Activated CD8-positive, alpha-beta memory T cell treated with anti-CD3 and anti-CD28 coated beads, Interleukin-2, amount 50 U/mL, for 4 hours (primary cell): ENCODE data around the gene COL28A1.

Experiments
- DNase-seq: peaks from one replicate; pipeline ENCODE4 v3.0.0-alpha.2; 2020

Gene COL28A1

GRCh38 chr7:7557252-7557651 lies 21.6 kb upstream of the COL28A1 start:
- DNase-seq: no peak

GRCh38 chr7:7556852-7557251 lies 21.2 kb upstream of the COL28A1 start:
- no peak for DNase-seq

- no peak for DNase-seq
Measured at GRCh38 chr7:7554649-7555575, 19.2 kb upstream of the COL28A1 start.

- no peak for DNase-seq
Measured at GRCh38 chr7:7554021-7554432, 18.4 kb upstream of the COL28A1 start.

- DNase-seq: no peak
Measured at GRCh38 chr7:7553386-7553785, 17.7 kb upstream of the COL28A1 start.

GRCh38 chr7:7552199-7552598 lies 16.5 kb upstream of the COL28A1 start:
- no peak for DNase-seq

GRCh38 chr7:7550663-7551062 lies 15.0 kb upstream of the COL28A1 start:
- DNase-seq: no peak

- DNase-seq: no peak
Measured at GRCh38 chr7:7548407-7548806, 12.7 kb upstream of the COL28A1 start.

- no peak for DNase-seq
Measured at GRCh38 chr7:7542251-7542835, 6.7 kb upstream of the COL28A1 start.

GRCh38 chr7:7539711-7540110 lies 4.0 kb upstream of the COL28A1 start:
- no peak for DNase-seq

- no peak for DNase-seq
Measured at GRCh38 chr7:7539152-7539551, 3.5 kb upstream of the COL28A1 start.

- no peak for DNase-seq
Measured at GRCh38 chr7:7537711-7538110, 2.0 kb upstream of the COL28A1 start.

GRCh38 chr7:7536396-7537019 lies 835 bp upstream of the COL28A1 start:
- DNase-seq: no peak

GRCh38 chr7:7533831-7534430 lies 1.7 kb downstream of the COL28A1 start:
- no peak for DNase-seq

- DNase-seq: no peak
Measured at GRCh38 chr7:7529328-7529727, 6.3 kb downstream of the COL28A1 start.

GRCh38 chr7:7527047-7527446 lies 8.6 kb downstream of the COL28A1 start:
- no peak for DNase-seq

- no peak for DNase-seq
Measured at GRCh38 chr7:7526006-7526405, 9.7 kb downstream of the COL28A1 start.

- DNase-seq: no peak
Measured at GRCh38 chr7:7524121-7524520, 11.6 kb downstream of the COL28A1 start.

- no peak for DNase-seq
Measured at GRCh38 chr7:7522421-7522820, 13.3 kb downstream of the COL28A1 start.

- no peak for DNase-seq
Measured at GRCh38 chr7:7521259-7521658, 14.4 kb downstream of the COL28A1 start.

GRCh38 chr7:7519528-7519927 lies 16.1 kb downstream of the COL28A1 start:
- no peak for DNase-seq

- DNase-seq: no peak
Measured at GRCh38 chr7:7519056-7519455, 16.6 kb downstream of the COL28A1 start.

- no peak for DNase-seq
Measured at GRCh38 chr7:7517754-7518153, 17.9 kb downstream of the COL28A1 start.

GRCh38 chr7:7516662-7517061 lies 19.0 kb downstream of the COL28A1 start:
- DNase-seq: no peak
